Cerebellar nuclear complex (tissue), 1 donor: ENCODE results near the gene RASSF7.

ENCODE experiments used
- DNase-seq, 2 experiments: peaks; one replicate each; lab custom pipeline; 2025; lab: John Stamatoyannopoulos, UW

The RASSF7 gene

DNA sequence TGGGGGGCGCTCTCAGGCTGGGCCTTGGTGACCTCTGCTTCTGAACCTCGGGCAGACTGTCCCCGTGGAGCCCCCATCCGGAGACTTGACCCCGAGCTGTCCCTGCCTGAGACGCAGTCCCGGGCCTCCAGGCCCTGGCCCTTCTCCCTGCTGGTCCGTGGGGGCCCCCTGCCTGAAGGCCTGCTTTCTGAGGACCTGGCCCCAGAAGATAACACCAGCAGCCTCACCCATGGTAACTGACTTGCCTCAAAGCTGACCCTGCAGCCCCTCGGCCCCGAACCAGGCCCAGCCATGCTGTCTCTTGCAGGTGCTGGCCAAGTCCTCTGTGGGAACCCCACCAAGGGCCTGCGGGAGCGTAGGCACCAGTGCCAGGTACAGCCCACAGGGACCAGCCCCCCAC is 9.2 kb upstream of the RASSF7 start:
- no peak for DNase-seq

- DNase-seq, result no peak
Observed at GRCh38 chr11:553083-553987, 7.4 kb upstream of the RASSF7 start.

- DNase-seq, result no peak
Observed at GRCh38 chr11:553988-554340, 6.8 kb upstream of the RASSF7 start.

GRCh38 chr11:554428-555226 is 6.1 kb upstream of the RASSF7 start:
- DNase-seq, result no peak

GRCh38 chr11:555227-555779 is 5.5 kb upstream of the RASSF7 start:
- no peak for DNase-seq

DNA sequence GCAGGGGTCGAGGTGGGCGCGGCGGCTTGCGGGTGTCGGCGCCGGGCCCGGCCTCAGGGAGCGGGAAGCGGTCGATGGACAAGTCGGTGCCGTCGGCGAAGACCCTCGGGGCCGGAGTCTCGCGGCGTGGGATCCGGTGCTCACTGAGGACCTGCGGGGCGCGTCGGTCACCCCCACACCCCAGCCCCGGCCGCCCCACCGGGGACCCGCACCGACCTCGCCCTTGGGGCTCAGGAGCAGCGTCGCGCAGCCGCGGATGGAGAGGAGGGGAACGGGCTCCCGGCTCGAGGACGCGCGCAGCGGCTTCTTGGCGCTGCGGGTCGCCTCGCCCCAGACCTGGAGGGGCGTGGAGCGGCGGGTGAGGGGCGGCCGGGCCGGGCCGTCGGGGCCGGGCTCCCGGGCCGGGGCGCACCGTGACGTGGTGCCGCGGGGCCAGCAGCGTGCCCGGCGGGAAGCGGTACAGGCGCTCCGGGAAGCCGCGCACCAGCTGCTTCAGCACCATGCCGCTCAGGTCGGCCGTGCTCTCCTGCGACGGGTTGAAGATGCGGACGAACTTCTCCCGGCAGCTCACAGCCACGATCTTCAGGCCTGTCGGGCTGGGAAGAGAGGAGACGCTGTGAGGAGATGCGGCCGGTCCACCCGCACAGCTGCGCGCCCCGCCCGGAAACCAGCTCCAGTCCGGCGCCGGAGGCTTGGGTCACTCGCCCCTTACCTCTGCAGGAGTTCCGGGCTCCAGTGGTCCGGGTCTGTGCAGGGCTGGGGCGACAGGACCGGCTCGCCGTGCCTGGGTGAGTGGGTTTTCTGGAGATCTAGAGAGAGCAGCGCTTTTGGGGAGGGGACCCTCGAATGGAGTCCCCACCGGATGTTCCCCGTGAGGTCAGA is 4.7 kb upstream of the RASSF7 start:
- no peak for DNase-seq

GRCh38 chr11:556662-557256 is 4.0 kb upstream of the RASSF7 start:
- no peak for DNase-seq

DNA sequence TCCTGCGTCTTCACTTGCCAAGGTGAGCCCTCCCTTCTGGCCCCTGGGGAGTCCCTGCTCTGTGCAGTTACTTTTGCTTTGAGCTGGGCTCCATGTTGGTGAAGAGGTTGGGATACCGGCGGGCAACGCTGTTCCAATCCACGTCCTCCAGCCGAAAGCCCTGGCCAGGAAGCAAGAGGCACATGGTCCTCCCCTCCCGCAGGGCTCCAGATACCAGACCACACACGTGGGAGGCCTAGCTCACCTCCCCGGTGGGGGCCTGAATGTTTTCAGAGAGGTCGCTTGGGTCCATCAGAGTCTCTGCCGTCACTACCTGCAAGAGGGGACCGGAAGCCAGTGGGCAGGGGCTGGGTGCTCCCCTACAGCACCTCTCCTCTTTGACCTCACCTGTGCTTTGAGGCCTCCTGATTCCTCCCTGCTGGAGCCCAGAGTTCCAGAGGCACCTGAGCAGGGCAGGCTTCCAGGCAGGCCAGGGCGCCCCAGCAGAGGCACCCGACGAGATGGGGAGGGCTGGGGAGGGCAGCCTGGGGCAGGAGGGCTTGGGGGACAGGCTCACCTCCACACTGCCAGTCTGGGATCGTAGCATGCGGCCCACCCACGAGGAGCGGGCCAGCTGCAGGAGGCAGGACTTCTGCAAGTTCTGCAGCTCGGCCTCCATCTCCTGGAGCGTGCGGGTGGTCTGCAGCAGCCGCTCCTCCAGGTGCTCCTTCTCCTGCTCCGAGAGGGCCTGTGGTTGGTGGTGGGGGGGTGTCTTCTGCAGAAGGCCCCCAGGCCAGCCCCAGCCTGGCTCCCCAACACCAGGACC is 3.2 kb upstream of the RASSF7 start:
- DNase-seq, result no peak

- no peak for DNase-seq
Observed at GRCh38 chr11:558503-558902, 2.3 kb upstream of the RASSF7 start.

DNA sequence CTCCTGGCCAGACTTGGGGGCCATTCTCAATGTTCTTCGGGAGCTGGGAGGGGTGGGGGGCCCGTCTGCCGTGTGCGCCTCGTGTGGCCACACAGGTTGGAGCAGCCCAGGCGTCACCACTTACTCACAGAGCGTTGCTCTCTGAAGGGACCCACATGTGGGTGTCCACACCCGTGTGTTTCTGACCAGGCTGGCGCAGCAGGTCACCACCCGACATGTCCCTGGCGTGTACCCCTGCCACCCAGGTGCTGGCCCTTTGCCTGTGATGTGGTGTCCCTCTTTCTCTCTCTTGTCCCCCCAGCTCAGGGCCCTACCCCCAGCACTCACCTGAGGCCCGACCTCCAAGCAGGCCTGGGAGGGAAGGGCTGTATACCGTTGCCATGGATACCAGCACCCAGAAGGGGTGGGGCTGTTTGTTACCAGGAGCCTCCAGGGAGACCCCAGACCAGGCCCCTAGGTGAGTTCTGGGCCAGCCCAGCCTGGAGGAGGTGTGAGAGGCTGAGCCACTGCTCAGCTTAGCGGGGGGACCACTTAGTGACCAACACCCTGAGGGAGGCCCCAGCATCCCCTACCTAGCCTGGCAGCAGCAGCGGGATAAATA is 1.6 kb upstream of the RASSF7 start:
- DNase-seq, result no peak

DNA sequence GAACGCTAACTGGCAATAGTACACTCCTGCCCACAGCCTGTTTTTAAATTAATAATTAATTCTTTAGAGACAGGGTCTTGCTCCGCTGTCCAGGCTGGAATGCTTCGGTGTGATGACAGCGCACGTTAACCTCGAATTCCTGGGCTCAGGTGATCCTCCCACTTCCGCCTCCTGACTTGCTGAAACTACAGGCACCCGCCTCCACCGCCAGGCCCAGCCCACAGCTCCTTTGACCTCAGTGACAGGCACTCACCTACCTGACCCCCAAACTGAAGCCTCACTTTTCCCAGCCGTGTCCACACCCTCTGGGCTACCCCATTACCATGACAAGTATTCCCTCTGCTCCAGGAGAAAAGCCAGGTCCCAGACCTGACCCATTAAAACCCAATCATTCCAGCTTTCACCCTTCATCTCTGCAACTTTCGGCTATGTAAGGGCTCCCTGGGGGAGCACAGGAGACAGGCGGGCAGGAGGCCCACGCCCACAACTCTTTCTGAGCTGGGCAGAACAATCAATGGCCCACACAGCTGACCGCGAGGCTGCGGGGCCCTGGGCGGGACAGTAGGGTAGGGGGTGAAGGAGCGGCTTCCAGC is 962 bp upstream of the RASSF7 start:
- no peak for DNase-seq

DNA sequence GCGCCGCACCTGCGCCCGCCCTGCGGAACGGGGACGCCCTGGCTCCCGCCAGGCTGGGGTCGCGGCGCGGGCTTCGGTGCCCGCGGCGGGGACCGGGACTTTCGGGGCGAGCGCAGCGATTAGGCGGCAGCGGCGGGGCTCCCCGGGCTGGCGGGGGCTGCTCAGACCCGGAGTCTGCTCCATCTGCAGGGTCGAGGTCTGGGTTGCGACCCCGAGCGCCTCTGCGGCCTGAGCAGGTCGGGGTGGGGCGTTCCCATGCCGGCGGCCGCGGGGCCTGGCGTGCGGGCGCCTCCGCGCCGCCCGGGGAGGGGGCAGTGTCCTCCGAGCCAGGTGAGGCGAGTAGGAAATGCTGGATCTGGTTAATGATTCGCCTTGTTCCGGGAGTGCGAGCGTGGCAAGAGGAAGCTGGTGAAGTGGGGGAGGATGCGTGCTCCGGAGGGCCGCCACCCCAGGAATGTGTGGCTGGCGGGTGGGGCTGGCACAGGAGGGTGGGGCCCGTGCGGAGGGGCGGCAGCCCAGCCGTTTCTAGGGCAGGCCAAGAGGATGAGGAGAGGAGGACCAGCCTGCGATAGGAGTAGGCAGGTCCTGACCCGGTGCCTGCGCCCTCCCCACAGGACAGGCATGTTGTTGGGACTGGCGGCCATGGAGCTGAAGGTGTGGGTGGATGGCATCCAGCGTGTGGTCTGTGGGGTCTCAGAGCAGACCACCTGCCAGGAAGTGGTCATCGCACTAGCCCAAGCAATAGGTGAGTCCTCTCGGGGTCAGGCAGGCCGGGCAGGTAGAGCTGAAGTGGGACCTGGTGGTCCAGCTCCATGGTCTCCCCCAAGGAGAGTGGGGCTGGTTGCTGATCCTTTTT is 606 bp downstream of the RASSF7 start:
- no peak for DNase-seq

- no peak for DNase-seq
Observed at GRCh38 chr11:562046-562645, 1.4 kb downstream of the RASSF7 start.

DNA sequence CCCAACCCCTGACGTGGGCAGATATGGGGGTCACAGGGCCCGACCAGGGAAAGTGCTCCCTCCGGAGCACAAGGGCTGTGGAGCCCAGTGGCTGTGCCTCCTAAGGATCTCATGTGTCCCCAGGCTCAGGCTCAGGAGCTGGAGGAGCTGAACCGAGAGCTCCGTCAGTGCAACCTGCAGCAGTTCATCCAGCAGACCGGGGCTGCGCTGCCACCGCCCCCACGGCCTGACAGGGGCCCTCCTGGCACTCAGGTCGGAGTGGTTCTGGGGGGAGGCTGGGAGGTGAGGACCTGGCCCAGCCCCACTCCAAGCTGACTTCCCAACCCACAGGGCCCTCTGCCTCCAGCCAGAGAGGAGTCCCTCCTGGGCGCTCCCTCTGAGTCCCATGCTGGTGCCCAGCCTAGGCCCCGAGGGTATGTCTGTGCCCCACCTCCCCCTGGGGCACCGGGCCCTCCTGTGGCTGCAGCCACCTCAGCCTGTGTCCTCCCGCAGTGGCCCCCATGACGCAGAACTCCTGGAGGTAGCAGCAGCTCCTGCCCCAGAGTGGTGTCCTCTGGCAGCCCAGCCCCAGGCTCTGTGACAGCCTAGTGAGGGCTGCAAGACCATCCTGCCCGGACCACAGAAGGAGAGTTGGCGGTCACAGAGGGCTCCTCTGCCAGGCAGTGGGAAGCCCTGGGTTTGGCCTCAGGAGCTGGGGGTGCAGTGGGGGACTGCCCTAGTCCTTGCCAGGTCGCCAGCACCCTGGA is 2.5 kb downstream of the RASSF7 start:
- no peak for DNase-seq

- no peak for DNase-seq
Observed at GRCh38 chr11:563812-564578, 3.2 kb downstream of the RASSF7 start.

- DNase-seq, result no peak
Observed at GRCh38 chr11:565921-566509, 5.2 kb downstream of the RASSF7 start.
